ENCODE data around the gene UBL7. TPM values are rescaled to one million over a fixed set of nuclear protein-coding genes. Genes with fewer than 3 reads are reported as not detected.
A peak's percentile ranks its signal among the peaks of the same experiment; 100 is the strongest.

Gene UBL7
- total and polyA plus RNA-seq, 2 donors (not counting 1 experiment from before 2014, with no cell fraction given): 44.4 to 73.9 TPM

DNA sequence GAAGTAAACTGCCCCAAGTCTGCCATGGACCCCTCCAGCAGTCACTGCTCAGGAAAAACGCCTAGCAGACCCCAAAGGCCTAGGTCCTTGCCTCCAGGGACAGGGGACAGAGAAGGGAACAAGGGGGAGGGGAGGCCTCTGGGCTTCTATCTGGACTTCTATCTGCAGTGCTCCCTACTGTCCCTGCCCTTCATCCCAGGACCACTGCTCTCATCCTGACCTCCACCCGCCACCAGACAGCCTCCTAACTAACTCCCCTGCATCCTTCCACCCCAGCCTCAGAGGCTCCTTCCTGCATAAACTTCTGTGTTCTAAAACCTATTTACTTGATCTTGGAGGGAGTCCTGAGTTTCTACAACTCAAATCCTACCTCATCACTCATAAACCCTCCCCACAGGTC is 52.6 kb downstream of the UBL7 start:
- ChIA-PET POLR2A (no interaction called here), CTCF (interaction anchor here (1.3 to 1.5 kb wide), 3 partner anchors 24 to 31 kb away, joined by 3 to 5 read pairs (median 5); no protein-coding TSS in a partner anchor)
- H3K4me2 ChIP-seq (replicated peaks; ENCODE audit: low read depth, low read length, poor library complexity, severe bottlenecking): no peak overlapping the region
- H3K4me1 Mint-ChIP-seq: peaks cover 51% of the 10 kb centered on the region
- DNase-seq (no peak), ATAC-seq (ENCODE audit: low read depth) (no peak)
- H4K20me1 ChIP-seq (ENCODE audit: control insufficient read depth, insufficient read depth, low read length, poor library complexity, severe bottlenecking): peaks cover 7% of the 10 kb centered on the region
- H3K27ac ChIP-seq (ENCODE audit: low read length in 2 of 2): no peak overlapping the region
- peak overlapping the region; percentile 73 for H3K27ac Mint-ChIP-seq
- H3K9me3 ChIP-seq (ENCODE audit: control extremely low read depth in 1 of 3, control insufficient read depth in 2 of 3, insufficient read depth in 1 of 3, low read length in 2 of 3): no peaks in the 10 kb centered on the region
- no peaks in the 10 kb centered on the region for H3K9me3 Mint-ChIP-seq (ENCODE audit: insufficient read depth)
- peaks cover 26 to 47% of the 10 kb centered on the region in 2 donors for H3K4me1 ChIP-seq (ENCODE audit: control insufficient read depth in 2 of 2, insufficient read depth in 2 of 2, low read length in 2 of 2)
- TF ChIP-seq, protein P1, sequence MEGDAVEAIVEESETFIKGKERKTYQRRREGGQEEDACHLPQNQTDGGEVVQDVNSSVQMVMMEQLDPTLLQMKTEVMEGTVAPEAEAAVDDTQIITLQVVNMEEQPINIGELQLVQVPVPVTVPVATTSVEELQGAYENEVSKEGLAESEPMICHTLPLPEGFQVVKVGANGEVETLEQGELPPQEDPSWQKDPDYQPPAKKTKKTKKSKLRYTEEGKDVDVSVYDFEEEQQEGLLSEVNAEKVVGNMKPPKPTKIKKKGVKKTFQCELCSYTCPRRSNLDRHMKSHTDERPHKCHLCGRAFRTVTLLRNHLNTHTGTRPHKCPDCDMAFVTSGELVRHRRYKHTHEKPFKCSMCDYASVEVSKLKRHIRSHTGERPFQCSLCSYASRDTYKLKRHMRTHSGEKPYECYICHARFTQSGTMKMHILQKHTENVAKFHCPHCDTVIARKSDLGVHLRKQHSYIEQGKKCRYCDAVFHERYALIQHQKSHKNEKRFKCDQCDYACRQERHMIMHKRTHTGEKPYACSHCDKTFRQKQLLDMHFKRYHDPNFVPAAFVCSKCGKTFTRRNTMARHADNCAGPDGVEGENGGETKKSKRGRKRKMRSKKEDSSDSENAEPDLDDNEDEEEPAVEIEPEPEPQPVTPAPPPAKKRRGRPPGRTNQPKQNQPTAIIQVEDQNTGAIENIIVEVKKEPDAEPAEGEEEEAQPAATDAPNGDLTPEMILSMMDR (IDR thresholded peaks at IDR 0.05): no peak
- no peak for TF ChIP-seq EZH2 (IDR thresholded peaks at IDR 0.05; ENCODE audit: borderline replicate concordance, insufficient read depth, low read depth, low read length, poor library complexity, severe bottlenecking)
- H3K79me2 ChIP-seq (ENCODE audit: control insufficient read depth, insufficient read depth, low read length): no peaks in the 10 kb centered on the region
- 57% methylated on average over 2 of the region's 2 CpGs for WGBS (ENCODE audit: insufficient coverage)
- no peaks in the 10 kb centered on the region for H3K27me3 Mint-ChIP-seq
- no peak overlapping the region for H3K9ac ChIP-seq (ENCODE audit: low read length)
- H3K36me3 ChIP-seq (replicated peaks in 1 of 2; ENCODE audit: control extremely low read depth in 1 of 2, control insufficient read depth in 1 of 2, extremely low read depth in 1 of 2, insufficient read depth in 2 of 2, low read length in 1 of 2): peaks cover 0 to 35% of the 10 kb centered on the region in 2 experiments
- no peaks in the 10 kb centered on the region for H3K27me3 ChIP-seq (replicated peaks in 1 of 4; ENCODE audit: control extremely low read depth in 1 of 4, control insufficient read depth in 3 of 4, insufficient read depth in 4 of 4, low read length in 3 of 4)
- no peak overlapping the region for H3K4me3 Mint-ChIP-seq
- H2AFZ ChIP-seq (ENCODE audit: insufficient read depth, low read depth, low read length, poor library complexity, severe bottlenecking): no peak overlapping the region
- intact Hi-C loops (cut with micrococcal nuclease): no loop called here
- H3K4me3 ChIP-seq (ENCODE audit: control extremely low read depth in 1 of 5, extremely low read depth in 1 of 5, insufficient read depth in 1 of 5, low read depth in 2 of 5, low read length in 4 of 5): no peak overlapping the region

DNA sequence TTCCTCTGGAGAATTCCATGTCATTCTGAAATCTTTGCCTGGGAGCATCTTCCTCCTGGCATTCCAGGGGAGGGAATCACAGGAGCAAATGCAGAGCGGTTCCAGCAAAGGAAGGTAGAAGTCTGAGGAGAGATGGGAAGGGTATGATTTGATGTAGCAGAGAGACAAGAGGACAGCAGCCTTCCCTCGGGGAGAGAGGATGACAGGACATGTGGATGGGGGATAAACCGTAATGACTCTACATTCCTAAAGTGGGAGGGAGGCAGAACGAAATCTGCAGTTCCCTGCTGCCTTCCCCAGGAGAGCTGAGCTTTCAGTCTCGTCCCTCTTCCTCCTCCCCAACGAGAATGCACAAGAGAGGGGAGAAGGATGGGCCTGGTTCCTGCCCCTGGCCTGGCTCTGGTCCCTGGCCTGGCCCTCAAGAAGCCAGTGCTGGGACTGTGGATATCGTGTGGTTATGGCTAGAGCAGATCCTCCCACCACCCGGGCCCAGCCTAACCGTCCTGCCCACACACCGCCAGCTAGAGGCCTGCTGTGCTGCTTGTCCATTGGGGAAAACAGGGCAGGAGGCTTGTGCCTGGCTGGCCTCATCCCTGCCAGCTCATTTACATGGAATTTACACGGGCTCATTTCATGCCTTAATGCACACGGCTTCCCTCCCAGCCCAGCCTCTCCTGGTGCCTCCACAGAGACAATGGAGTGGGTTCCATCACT is 53.8 kb downstream of the UBL7 start:
- WGBS (ENCODE audit: insufficient coverage): 64% methylated on average over 6 of the region's 12 CpGs
- Histone ChIP-seq H3K4me1 (ENCODE audit: control insufficient read depth in 2 of 2, insufficient read depth in 2 of 2, low read length in 2 of 2) (peaks cover 38 to 59% of the 10 kb centered on the region in 2 donors), H3K27me3 (replicated peaks in 1 of 4; ENCODE audit: control extremely low read depth in 1 of 4, control insufficient read depth in 3 of 4, insufficient read depth in 4 of 4, low read length in 3 of 4) (no peaks in the 10 kb centered on the region), H3K27ac (ENCODE audit: low read length in 2 of 2) (peak overlapping the region in 1 of 2 donors; percentile 11), H3K36me3 (replicated peaks in 1 of 2; ENCODE audit: control extremely low read depth in 1 of 2, control insufficient read depth in 1 of 2, extremely low read depth in 1 of 2, insufficient read depth in 2 of 2, low read length in 1 of 2) (peaks cover 0 to 23% of the 10 kb centered on the region in 2 experiments), H3K4me3 (ENCODE audit: control extremely low read depth in 1 of 5, extremely low read depth in 1 of 5, insufficient read depth in 1 of 5, low read depth in 2 of 5, low read length in 4 of 5) (no peak overlapping the region), H2AFZ (ENCODE audit: insufficient read depth, low read depth, low read length, poor library complexity, severe bottlenecking) (no peak overlapping the region), H3K9ac (ENCODE audit: low read length) (no peak overlapping the region), H4K20me1 (ENCODE audit: control insufficient read depth, insufficient read depth, low read length, poor library complexity, severe bottlenecking) (peaks cover 7% of the 10 kb centered on the region), H3K4me2 (replicated peaks; ENCODE audit: low read depth, low read length, poor library complexity, severe bottlenecking) (no peak overlapping the region), H3K9me3 (ENCODE audit: control extremely low read depth in 1 of 3, control insufficient read depth in 2 of 3, insufficient read depth in 1 of 3, low read length in 2 of 3) (no peaks in the 10 kb centered on the region), H3K79me2 (ENCODE audit: control insufficient read depth, insufficient read depth, low read length) (no peaks in the 10 kb centered on the region)
- DNase-seq (no peak), ATAC-seq (ENCODE audit: low read depth) (no peak)
- Mint-ChIP-seq H3K4me1 (peaks cover 61% of the 10 kb centered on the region), H3K27me3 (no peaks in the 10 kb centered on the region), H3K9me3 (ENCODE audit: insufficient read depth) (no peaks in the 10 kb centered on the region), H3K4me3 (no peak overlapping the region), H3K27ac (peak overlapping the region; percentile 59)
- intact Hi-C loops (cut with micrococcal nuclease): no loop called here
- TF ChIP-seq EZH2 (IDR thresholded peaks at IDR 0.05; ENCODE audit: borderline replicate concordance, insufficient read depth, low read depth, low read length, poor library complexity, severe bottlenecking): no peak
- TF ChIP-seq, protein P1 (IDR thresholded peaks at IDR 0.05): no peak
- POLR2A ChIA-PET: interaction anchor here (0.9 kb wide), 1 partner anchor 12 kb away, joined by 3 read pairs; no protein-coding TSS in a partner anchor
- CTCF ChIA-PET: interaction anchor here (1.2 to 9.5 kb wide), 3 partner anchors 22 to 24 kb away, joined by 3 to 153 read pairs (median 4); no protein-coding TSS in a partner anchor

Measured in B cell (primary cell).